Measurements from ENCODE around the gene SLC45A2. TPM values are rescaled to one million over a fixed set of nuclear protein-coding genes. Genes with fewer than 3 reads are reported as not detected.

Gene SLC45A2
- total RNA-seq, 4 donors from 2014 or later, result 1.2 to 7.6 (median 1.9) TPM

GRCh38 chr5:34026089-34026761 lies 41.7 kb upstream of the SLC45A2 start:
- no peak overlapping the region for H3K4me3 ChIP-seq
- no peaks in the 10 kb centered on the region for H3K4me1 ChIP-seq
- peaks cover 11% of the 10 kb centered on the region for H3K36me3 ChIP-seq
- H3K9me3 ChIP-seq, result no peaks in the 10 kb centered on the region
- H3K27me3 ChIP-seq, result no peaks in the 10 kb centered on the region
- no peak for DNase-seq (ENCODE audit: low spot score in 2 of 2)
- H3K27ac ChIP-seq, result no peak overlapping the region
- TF ChIP-seq POLR2A (IDR thresholded peaks at IDR 0.05) (no peak), CTCF (IDR thresholded peaks at IDR 0.05) (no peak), POLR2AphosphoS5 (IDR thresholded peaks at IDR 0.05) (no peak), EP300 (IDR thresholded peaks at IDR 0.05) (no peak)
- WGBS, result 79% methylated on average over 9 of the region's 9 CpGs

- Histone ChIP-seq H3K27me3 (no peaks in the 10 kb centered on the region), H3K9me3 (no peaks in the 10 kb centered on the region), H3K36me3 (peaks cover 13% of the 10 kb centered on the region), H3K4me3 (no peak overlapping the region), H3K27ac (no peak overlapping the region), H3K4me1 (no peaks in the 10 kb centered on the region)
- no peak for DNase-seq (ENCODE audit: low spot score in 2 of 2)
- 37% methylated on average over 2 of the region's 2 CpGs for WGBS
- TF ChIP-seq POLR2AphosphoS5 (IDR thresholded peaks at IDR 0.05), result no peak
- no peak for TF ChIP-seq CTCF (IDR thresholded peaks at IDR 0.05)
- no peak for TF ChIP-seq POLR2A (IDR thresholded peaks at IDR 0.05)
- no peak for TF ChIP-seq EP300 (IDR thresholded peaks at IDR 0.05)
These were observed 37.7 kb upstream of the SLC45A2 start for GRCh38 chr5:34022121-34022705.

GRCh38 chr5:34021334-34021733 lies 36.8 kb upstream of the SLC45A2 start:
- H3K27ac ChIP-seq, result no peak overlapping the region
- TF ChIP-seq EP300 (IDR thresholded peaks at IDR 0.05) (no peak), CTCF (IDR thresholded peaks at IDR 0.05) (no peak), POLR2AphosphoS5 (IDR thresholded peaks at IDR 0.05) (no peak), POLR2A (IDR thresholded peaks at IDR 0.05) (no peak)
- no peak for DNase-seq (ENCODE audit: low spot score in 2 of 2)
- 94% methylated on average over 2 of the region's 2 CpGs for WGBS
- peaks cover 13% of the 10 kb centered on the region for H3K36me3 ChIP-seq
- no peaks in the 10 kb centered on the region for H3K9me3 ChIP-seq
- no peaks in the 10 kb centered on the region for H3K27me3 ChIP-seq
- H3K4me1 ChIP-seq, result no peaks in the 10 kb centered on the region
- H3K4me3 ChIP-seq, result no peak overlapping the region

- no peak for DNase-seq (ENCODE audit: low spot score in 2 of 2)
- WGBS, result 95% methylated on average over 1 of the region's 1 CpG
- Histone ChIP-seq H3K36me3 (peaks cover 13% of the 10 kb centered on the region), H3K27me3 (no peaks in the 10 kb centered on the region), H3K9me3 (no peaks in the 10 kb centered on the region), H3K27ac (no peak overlapping the region), H3K4me1 (no peaks in the 10 kb centered on the region), H3K4me3 (no peak overlapping the region)
- no peak for TF ChIP-seq POLR2A (IDR thresholded peaks at IDR 0.05)
- no peak for TF ChIP-seq POLR2AphosphoS5 (IDR thresholded peaks at IDR 0.05)
- TF ChIP-seq EP300 (IDR thresholded peaks at IDR 0.05), result no peak
- no peak for TF ChIP-seq CTCF (IDR thresholded peaks at IDR 0.05)
These were observed 36.2 kb upstream of the SLC45A2 start for GRCh38 chr5:34020726-34021125.

GRCh38 chr5:34017254-34017653 lies 32.8 kb upstream of the SLC45A2 start:
- H3K4me1 ChIP-seq, result no peaks in the 10 kb centered on the region
- H3K27ac ChIP-seq, result no peak overlapping the region
- peaks cover 10% of the 10 kb centered on the region for H3K36me3 ChIP-seq
- no peaks in the 10 kb centered on the region for H3K27me3 ChIP-seq
- TF ChIP-seq POLR2AphosphoS5 (IDR thresholded peaks at IDR 0.05), result no peak
- no peak for TF ChIP-seq EP300 (IDR thresholded peaks at IDR 0.05)
- TF ChIP-seq CTCF (IDR thresholded peaks at IDR 0.05), result no peak
- no peak for TF ChIP-seq POLR2A (IDR thresholded peaks at IDR 0.05)
- H3K9me3 ChIP-seq, result no peaks in the 10 kb centered on the region
- DNase-seq (ENCODE audit: low spot score in 2 of 2), result no peak
- H3K4me3 ChIP-seq, result no peak overlapping the region
- 81% methylated on average over 2 of the region's 2 CpGs for WGBS
